Measurements from ENCODE around the gene FNBP1.

Gene FNBP1

DNA sequence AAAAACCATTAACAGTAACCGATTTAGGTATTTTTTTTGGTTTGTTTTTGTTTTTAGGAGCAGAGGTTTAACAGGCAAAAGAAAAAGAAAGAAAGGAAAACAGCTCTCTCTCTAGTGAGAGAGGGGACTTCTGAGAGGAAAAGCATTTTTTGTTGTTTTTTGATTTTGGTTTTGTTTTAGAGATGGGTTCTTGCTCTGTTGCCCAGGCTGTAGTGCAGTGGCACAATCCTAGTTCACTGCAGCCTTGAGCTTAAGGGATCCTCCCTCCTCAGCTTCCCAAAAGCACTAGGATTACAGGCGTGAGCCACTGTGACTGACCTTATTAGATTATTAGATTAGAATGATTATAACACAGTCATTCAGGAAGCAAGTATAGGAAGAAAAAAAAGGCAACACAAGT lies 197.6 kb downstream of the FNBP1 start:
- TF ChIP-seq, protein P1, sequence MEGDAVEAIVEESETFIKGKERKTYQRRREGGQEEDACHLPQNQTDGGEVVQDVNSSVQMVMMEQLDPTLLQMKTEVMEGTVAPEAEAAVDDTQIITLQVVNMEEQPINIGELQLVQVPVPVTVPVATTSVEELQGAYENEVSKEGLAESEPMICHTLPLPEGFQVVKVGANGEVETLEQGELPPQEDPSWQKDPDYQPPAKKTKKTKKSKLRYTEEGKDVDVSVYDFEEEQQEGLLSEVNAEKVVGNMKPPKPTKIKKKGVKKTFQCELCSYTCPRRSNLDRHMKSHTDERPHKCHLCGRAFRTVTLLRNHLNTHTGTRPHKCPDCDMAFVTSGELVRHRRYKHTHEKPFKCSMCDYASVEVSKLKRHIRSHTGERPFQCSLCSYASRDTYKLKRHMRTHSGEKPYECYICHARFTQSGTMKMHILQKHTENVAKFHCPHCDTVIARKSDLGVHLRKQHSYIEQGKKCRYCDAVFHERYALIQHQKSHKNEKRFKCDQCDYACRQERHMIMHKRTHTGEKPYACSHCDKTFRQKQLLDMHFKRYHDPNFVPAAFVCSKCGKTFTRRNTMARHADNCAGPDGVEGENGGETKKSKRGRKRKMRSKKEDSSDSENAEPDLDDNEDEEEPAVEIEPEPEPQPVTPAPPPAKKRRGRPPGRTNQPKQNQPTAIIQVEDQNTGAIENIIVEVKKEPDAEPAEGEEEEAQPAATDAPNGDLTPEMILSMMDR (IDR thresholded peaks at IDR 0.05; ENCODE audit: low read length, missing control alignments), result no peak
- no peak overlapping the region for H3K4me3 ChIP-seq (replicated peaks; ENCODE audit: low read depth, low read length)
- DNase-seq (ENCODE audit: low read depth), result no peak

- DNase-seq (ENCODE audit: low read depth), result no peak
- TF ChIP-seq, protein P1 (IDR thresholded peaks at IDR 0.05; ENCODE audit: low read length, missing control alignments), result no peak
- H3K4me3 ChIP-seq (replicated peaks; ENCODE audit: low read depth, low read length), result no peak overlapping the region
These were observed 201.9 kb downstream of the FNBP1 start for GRCh38 chr9:129841071-129841470.

- DNase-seq (ENCODE audit: low read depth), result no peak
- no peak overlapping the region for H3K4me3 ChIP-seq (replicated peaks; ENCODE audit: low read depth, low read length)
- TF ChIP-seq, protein P1 (IDR thresholded peaks at IDR 0.05; ENCODE audit: low read length, missing control alignments), result no peak
These were observed 203.0 kb downstream of the FNBP1 start for GRCh38 chr9:129840034-129840433.

GRCh38 chr9:129839324-129840023 lies 203.5 kb downstream of the FNBP1 start:
- DNase-seq (ENCODE audit: low read depth), result no peak
- H3K4me3 ChIP-seq (replicated peaks; ENCODE audit: low read depth, low read length), result no peak overlapping the region
- TF ChIP-seq, protein P1 (IDR thresholded peaks at IDR 0.05; ENCODE audit: low read length, missing control alignments), result no peak

GRCh38 chr9:129838707-129839259 lies 204.2 kb downstream of the FNBP1 start:
- TF ChIP-seq, protein P1 (IDR thresholded peaks at IDR 0.05; ENCODE audit: low read length, missing control alignments), result no peak
- DNase-seq (ENCODE audit: low read depth), result peak; percentile 51
- H3K4me3 ChIP-seq (replicated peaks; ENCODE audit: low read depth, low read length), result no peak overlapping the region
